ENCODE data around the gene SDK1. TPM values are rescaled to one million over a fixed set of nuclear protein-coding genes. Genes with fewer than 3 reads are reported as not detected.
"Not testable (repeated sequence)": the region's sequence is repeated elsewhere in the genome, so short reads cannot be mapped to it uniquely, and the experiment has no call there.

Gene SDK1
- total and polyA plus RNA-seq, 4 experiments from 2014 or later: 0.06 to 0.26 TPM; not detected in 2

DNA sequence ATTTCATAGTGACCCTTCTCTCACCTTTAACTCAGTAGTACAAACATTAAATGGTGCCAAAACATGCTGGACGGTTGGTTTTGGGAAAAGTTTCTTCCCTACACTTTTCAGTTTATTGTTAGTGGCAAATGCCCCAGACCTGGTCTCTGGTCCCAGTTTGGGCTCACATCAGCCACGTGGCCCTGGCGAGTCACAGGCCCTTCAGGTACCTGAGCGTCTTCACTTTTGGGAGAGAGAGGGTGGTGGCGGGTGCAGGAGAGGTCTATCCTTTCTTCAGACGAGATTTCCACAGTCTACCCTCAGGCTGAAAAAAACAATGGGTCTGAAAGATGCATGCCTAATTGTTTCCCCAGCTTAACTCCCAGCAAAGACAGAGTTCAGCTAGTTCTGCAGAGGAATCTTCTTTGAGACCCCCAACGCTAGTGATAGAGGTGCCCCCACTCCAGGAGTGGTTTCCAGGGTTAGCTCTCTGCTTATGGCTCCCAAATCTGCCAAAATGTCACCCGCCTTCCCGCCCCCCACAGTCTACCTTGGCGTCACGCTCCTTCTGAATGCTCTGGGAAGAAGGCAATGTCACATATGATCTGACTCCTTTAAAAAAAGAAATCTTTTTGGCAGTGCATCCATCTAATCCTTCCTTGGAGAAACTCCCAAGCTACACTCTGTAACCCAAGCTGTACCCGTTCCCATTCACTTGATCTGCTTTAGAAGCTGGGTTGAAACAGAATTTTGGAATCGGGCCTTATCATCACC is 996.3 kb downstream of the SDK1 start:
- no peak overlapping the region for H3K27ac ChIP-seq (ENCODE audit: low read depth, low read length)
- intact Hi-C loops (cut with micrococcal nuclease): no loop called here
- H3K27me3 ChIP-seq (ENCODE audit: insufficient read depth, low read length): no peaks in the 10 kb centered on the region
- CTCF ChIA-PET (ENCODE audit: partially characterized antibody): no interaction called here
- H3K36me3 ChIP-seq (ENCODE audit: insufficient read depth, low read length): no peaks in the 10 kb centered on the region
- DNase-seq: no peak
- H3K36me3 Mint-ChIP-seq: no peaks in the 10 kb centered on the region
- H3K27me3 Mint-ChIP-seq: peaks cover under 1 to 4% of the 10 kb centered on the region in 2 donors
- no peaks in the 10 kb centered on the region for H3K4me1 ChIP-seq (ENCODE audit: insufficient read depth, low read length)
- H3K27ac Mint-ChIP-seq: no peak overlapping the region
- peaks cover 0 to 7% of the 10 kb centered on the region in 2 donors for H3K9me3 ChIP-seq (ENCODE audit: control insufficient read depth in 1 of 2, low read length in 2 of 2)
- no peak overlapping the region for H3K4me3 Mint-ChIP-seq
- peaks cover 2 to 37% (median 18%) of the 10 kb centered on the region in 8 donors for H3K9me3 Mint-ChIP-seq
- no peak overlapping the region for H3K4me3 ChIP-seq (ENCODE audit: low read length in 2 of 2)
- no peaks in the 10 kb centered on the region for H3K4me1 Mint-ChIP-seq
- POLR2A ChIA-PET (ENCODE audit: partially characterized antibody): no interaction called here

DNA sequence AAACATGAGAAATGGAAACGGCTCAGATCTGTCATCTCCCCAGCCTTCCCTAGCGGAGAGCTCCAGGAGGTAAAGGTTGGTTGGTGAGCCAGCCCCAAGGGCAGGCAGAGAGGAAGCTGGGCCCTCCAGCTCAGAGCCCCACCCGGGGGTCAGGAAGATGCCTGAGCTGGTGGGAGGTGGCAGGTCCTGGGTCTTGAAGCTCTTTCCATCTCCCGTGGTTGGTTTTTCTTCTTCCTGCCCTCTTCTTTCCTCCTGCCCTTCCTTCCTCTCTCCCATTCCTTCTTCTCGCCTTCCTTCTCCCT is 996.8 kb downstream of the SDK1 start:
- Mint-ChIP-seq H3K36me3 (no peaks in the 10 kb centered on the region), H3K4me1 (no peaks in the 10 kb centered on the region), H3K27ac (no peak overlapping the region), H3K9me3 (peaks cover 2 to 32% (median 16%) of the 10 kb centered on the region in 8 donors), H3K27me3 (peaks cover 0 to 4% of the 10 kb centered on the region in 2 donors), H3K4me3 (no peak overlapping the region)
- Histone ChIP-seq H3K27me3 (ENCODE audit: insufficient read depth, low read length) (no peaks in the 10 kb centered on the region), H3K4me1 (ENCODE audit: insufficient read depth, low read length) (no peaks in the 10 kb centered on the region), H3K9me3 (ENCODE audit: control insufficient read depth in 1 of 2, low read length in 2 of 2) (peaks cover 0 to 5% of the 10 kb centered on the region in 2 donors), H3K36me3 (ENCODE audit: insufficient read depth, low read length) (no peaks in the 10 kb centered on the region), H3K27ac (ENCODE audit: low read depth, low read length) (no peak overlapping the region), H3K4me3 (ENCODE audit: low read length in 2 of 2) (no peak overlapping the region)
- intact Hi-C loops (cut with micrococcal nuclease): no loop called here
- POLR2A ChIA-PET (ENCODE audit: partially characterized antibody): no interaction called here
- CTCF ChIA-PET (ENCODE audit: partially characterized antibody): no interaction called here
- no peak for DNase-seq

DNA sequence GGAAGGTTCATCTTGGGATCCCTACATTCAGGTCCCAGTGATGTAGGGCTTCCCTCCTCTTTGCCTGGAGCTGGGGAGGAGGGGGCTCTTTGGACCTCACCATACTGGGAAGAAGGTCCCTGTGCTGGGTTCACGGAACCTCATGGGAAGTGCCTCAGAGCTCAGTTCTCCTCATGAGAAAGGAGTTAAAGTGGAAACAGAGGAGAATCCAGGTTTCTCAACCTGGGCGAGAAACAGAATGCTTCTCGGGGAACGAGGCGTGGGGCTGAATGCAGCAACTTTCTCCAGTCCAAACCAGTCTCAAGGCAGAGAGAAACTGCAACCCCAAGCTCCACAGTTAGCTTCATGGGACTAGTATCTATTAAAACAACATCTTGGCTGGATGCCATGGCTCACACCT is 998.4 kb downstream of the SDK1 start:
- H3K4me3 ChIP-seq (ENCODE audit: low read length in 2 of 2): no peak overlapping the region
- no peaks in the 10 kb centered on the region for H3K9me3 ChIP-seq (ENCODE audit: control insufficient read depth in 1 of 2, low read length in 2 of 2)
- intact Hi-C loops (cut with micrococcal nuclease): no loop called here
- POLR2A ChIA-PET (ENCODE audit: partially characterized antibody): no interaction called here
- H3K4me3 Mint-ChIP-seq: no peak overlapping the region
- peaks cover under 1 to 17% (median 5%) of the 10 kb centered on the region in 8 donors for H3K9me3 Mint-ChIP-seq
- no peaks in the 10 kb centered on the region for H3K4me1 ChIP-seq (ENCODE audit: insufficient read depth, low read length)
- no peak overlapping the region for H3K27ac ChIP-seq (ENCODE audit: low read depth, low read length)
- CTCF ChIA-PET (ENCODE audit: partially characterized antibody): interaction anchor here (0.7 kb wide), 1 partner anchor 38 kb away, joined by 3 read pairs; no protein-coding TSS in a partner anchor
- H3K27me3 ChIP-seq (ENCODE audit: insufficient read depth, low read length): no peaks in the 10 kb centered on the region
- H3K36me3 Mint-ChIP-seq: no peaks in the 10 kb centered on the region
- H3K27ac Mint-ChIP-seq: no peak overlapping the region
- no peaks in the 10 kb centered on the region for H3K36me3 ChIP-seq (ENCODE audit: insufficient read depth, low read length)
- no peak for DNase-seq
- H3K4me1 Mint-ChIP-seq: no peaks in the 10 kb centered on the region
- peaks cover 0 to 4% of the 10 kb centered on the region in 2 donors for H3K27me3 Mint-ChIP-seq

DNA sequence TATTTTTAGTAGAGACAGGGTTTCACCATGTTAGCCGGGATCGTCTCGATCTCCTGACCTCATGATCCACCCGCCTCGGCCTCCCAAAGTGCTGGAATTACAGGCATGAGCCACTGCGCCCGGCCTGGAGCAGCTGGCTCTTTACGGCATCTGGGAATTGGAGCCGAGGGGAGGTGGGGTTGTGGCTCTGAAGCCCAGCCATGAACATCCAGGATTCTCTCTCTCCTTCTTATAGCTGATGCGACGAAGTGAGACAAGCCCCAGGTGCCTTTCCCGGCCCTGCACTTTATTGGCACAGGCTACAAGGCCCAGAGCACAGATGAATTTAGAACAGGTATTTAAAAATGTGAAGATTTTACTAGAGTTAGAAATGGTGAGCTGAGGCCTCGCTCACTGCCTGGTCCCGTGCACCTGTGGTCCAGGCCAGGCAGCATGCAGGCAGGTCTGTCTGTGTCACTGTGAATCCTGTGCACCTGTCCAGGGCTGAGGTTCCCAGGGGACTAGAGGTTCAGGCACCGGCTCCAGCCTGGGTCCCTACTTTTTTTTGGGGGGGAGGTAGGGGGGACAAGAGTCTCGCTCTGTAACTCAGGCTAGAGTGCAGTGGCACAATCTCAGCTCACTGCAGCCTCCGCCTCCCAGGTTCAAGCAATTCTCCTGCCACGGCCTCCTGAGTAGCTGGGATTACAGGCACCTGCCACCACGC is 1001.3 kb downstream of the SDK1 start:
- intact Hi-C loops (cut with micrococcal nuclease): no loop called here
- H3K4me1 ChIP-seq (ENCODE audit: insufficient read depth, low read length): no peaks in the 10 kb centered on the region
- Mint-ChIP-seq H3K27ac (no peak overlapping the region), H3K4me3 (no peak overlapping the region), H3K4me1 (no peaks in the 10 kb centered on the region), H3K36me3 (no peaks in the 10 kb centered on the region), H3K9me3 (peaks cover 0 to 2% (median 0%) of the 10 kb centered on the region in 8 donors), H3K27me3 (peaks cover 0 to 3% of the 10 kb centered on the region in 2 donors)
- H3K27me3 ChIP-seq (ENCODE audit: insufficient read depth, low read length): no peaks in the 10 kb centered on the region
- ChIA-PET CTCF (ENCODE audit: partially characterized antibody) (no interaction called here), POLR2A (ENCODE audit: partially characterized antibody) (no interaction called here)
- no peaks in the 10 kb centered on the region for H3K36me3 ChIP-seq (ENCODE audit: insufficient read depth, low read length)
- H3K4me3 ChIP-seq (ENCODE audit: low read length in 2 of 2): no peak overlapping the region
- no peak overlapping the region for H3K27ac ChIP-seq (ENCODE audit: low read depth, low read length)
- no peak for DNase-seq
- no peaks in the 10 kb centered on the region for H3K9me3 ChIP-seq (ENCODE audit: control insufficient read depth in 1 of 2, low read length in 2 of 2)

DNA sequence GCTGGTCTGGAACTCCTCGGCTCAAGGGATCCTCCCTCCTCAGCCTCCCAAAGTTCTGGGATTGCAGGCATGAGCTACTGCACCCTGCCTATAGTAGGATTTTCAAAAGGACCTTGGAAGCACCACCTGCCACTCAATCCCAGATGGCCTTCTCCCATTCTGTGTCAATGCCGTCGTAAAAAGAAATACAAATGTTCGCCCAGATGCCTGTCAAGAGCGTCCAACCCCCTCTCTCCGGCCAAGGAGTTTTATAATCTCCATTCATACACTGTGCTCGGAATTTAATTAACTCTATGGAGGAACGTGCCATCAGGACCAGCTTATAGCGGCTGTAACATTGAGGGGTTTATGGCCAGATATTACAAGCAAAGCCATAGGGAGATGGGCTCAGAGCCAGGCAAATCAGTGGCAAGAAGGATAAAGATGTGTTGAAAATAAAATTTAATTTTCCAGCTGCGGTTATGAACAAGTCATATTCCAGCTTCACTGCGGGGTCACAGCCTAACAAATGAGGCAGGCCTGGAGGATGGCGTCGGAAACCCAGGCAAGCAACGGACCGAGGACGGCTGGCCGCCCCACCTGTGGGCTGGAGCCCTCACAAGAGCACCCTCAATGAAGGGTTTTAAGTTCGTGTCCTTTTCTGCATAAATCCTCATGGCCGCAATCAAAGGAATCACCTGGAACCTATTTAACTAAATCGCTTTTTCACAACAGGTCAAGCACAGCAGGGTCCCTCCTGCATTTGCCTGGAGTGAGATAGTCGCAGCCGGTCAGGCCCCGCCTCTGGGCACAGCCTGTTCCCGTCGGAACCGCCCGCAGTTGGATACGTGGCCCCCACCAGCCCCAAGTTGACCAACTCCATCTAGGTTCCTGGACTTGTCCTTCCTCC is 1006.5 kb downstream of the SDK1 start:
- H3K4me1 ChIP-seq (ENCODE audit: insufficient read depth, low read length): no peaks in the 10 kb centered on the region
- ChIA-PET CTCF (ENCODE audit: partially characterized antibody) (no interaction called here), POLR2A (ENCODE audit: partially characterized antibody) (no interaction called here)
- no peak overlapping the region for H3K4me3 Mint-ChIP-seq
- no peak for DNase-seq
- H3K27me3 Mint-ChIP-seq: peaks cover 2% of the 10 kb centered on the region in 2 donors
- H3K9me3 ChIP-seq (ENCODE audit: control insufficient read depth in 1 of 2, low read length in 2 of 2): no peaks in the 10 kb centered on the region
- H3K9me3 Mint-ChIP-seq: peaks cover 0 to 6% (median 0%) of the 10 kb centered on the region in 8 donors
- no peak overlapping the region for H3K4me3 ChIP-seq (ENCODE audit: low read length in 2 of 2)
- intact Hi-C loops (cut with micrococcal nuclease): no loop called here
- H3K36me3 ChIP-seq (ENCODE audit: insufficient read depth, low read length): no peaks in the 10 kb centered on the region
- H3K36me3 Mint-ChIP-seq: no peaks in the 10 kb centered on the region
- H3K27ac ChIP-seq (ENCODE audit: low read depth, low read length): no peak overlapping the region
- H3K27me3 ChIP-seq (ENCODE audit: insufficient read depth, low read length): no peaks in the 10 kb centered on the region
- no peak overlapping the region for H3K27ac Mint-ChIP-seq
- no peaks in the 10 kb centered on the region for H3K4me1 Mint-ChIP-seq

DNA sequence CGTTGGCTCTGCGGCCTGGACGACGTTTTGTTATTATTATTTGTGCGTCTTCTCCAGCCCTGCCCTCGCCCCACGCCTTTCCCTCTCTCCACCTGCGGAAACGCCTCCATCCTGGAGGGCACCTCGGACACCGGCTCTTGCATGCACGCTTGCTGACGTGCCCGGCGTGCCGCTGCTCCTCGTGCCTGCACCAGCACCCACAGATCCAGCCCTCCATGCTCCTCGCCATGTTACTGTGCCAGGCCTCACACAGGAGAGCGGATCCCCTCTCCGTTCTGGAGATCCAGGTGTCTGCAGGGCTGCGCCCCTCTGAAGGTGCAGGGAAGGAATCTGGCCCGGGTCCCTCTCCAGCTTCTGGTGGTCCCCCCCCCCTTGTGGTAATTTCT is 1007.1 kb downstream of the SDK1 start:
- Histone ChIP-seq H3K4me1 (ENCODE audit: insufficient read depth, low read length) (no peaks in the 10 kb centered on the region), H3K9me3 (ENCODE audit: control insufficient read depth in 1 of 2, low read length in 2 of 2) (no peaks in the 10 kb centered on the region), H3K27ac (ENCODE audit: low read depth, low read length) (no peak overlapping the region), H3K36me3 (ENCODE audit: insufficient read depth, low read length) (no peaks in the 10 kb centered on the region), H3K27me3 (ENCODE audit: insufficient read depth, low read length) (no peaks in the 10 kb centered on the region), H3K4me3 (ENCODE audit: low read length in 2 of 2) (no peak overlapping the region)
- Mint-ChIP-seq H3K9me3 (peaks cover 0 to 6% (median 0%) of the 10 kb centered on the region in 8 donors), H3K27me3 (peaks cover 2% of the 10 kb centered on the region in 2 donors), H3K27ac (no peak overlapping the region), H3K36me3 (no peaks in the 10 kb centered on the region), H3K4me1 (no peaks in the 10 kb centered on the region), H3K4me3 (peak overlapping the region in 1 of 8 donors; percentile 2)
- intact Hi-C loops (cut with micrococcal nuclease): no loop called here
- ChIA-PET POLR2A (ENCODE audit: partially characterized antibody) (no interaction called here), CTCF (ENCODE audit: partially characterized antibody) (no interaction called here)
- no peak for DNase-seq

DNA sequence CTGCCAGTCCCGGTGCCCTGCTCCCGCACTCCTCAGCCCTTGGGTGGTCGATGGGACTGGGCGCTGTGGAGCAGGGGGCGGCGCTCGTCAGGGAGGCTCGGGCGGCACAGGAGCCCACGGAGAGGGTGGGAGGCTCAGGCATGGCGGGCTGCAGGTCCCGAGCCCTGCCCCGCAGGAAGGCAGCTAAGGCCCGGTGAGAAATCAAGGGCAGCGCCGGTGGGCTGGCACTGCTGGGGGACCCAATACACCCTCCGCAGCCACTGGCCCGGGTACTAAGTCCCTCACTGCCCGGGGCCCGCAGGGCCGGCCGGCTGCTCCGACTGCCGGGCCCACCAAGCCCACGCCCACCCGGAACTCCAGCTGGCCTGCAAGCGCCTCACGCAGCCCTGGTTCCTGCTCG is 1012.9 kb downstream of the SDK1 start:
- CTCF ChIA-PET (ENCODE audit: partially characterized antibody); H3K27me3 Mint-ChIP-seq; H3K27ac Mint-ChIP-seq; H3K9me3 ChIP-seq (ENCODE audit: control insufficient read depth in 1 of 2, low read length in 2 of 2); H3K4me1 Mint-ChIP-seq; H3K27ac ChIP-seq (ENCODE audit: low read depth, low read length); H3K4me3 Mint-ChIP-seq; intact Hi-C loops (cut with micrococcal nuclease); H3K4me1 ChIP-seq (ENCODE audit: insufficient read depth, low read length); H3K9me3 Mint-ChIP-seq; H3K4me3 ChIP-seq (ENCODE audit: low read length in 2 of 2); H3K36me3 Mint-ChIP-seq; H3K36me3 ChIP-seq (ENCODE audit: insufficient read depth, low read length); POLR2A ChIA-PET (ENCODE audit: partially characterized antibody); DNase-seq; H3K27me3 ChIP-seq (ENCODE audit: insufficient read depth, low read length): not testable (repeated sequence)

Data from CD4-positive, alpha-beta memory T cell (primary cell).